Mononuclear cell (primary cell): Measurements from ENCODE around the gene STARD7. TPM values are rescaled to one million over a fixed set of nuclear protein-coding genes. Genes with fewer than 3 reads are reported as not detected.
"Not testable (repeated sequence)": the region's sequence is repeated elsewhere in the genome, so short reads cannot be mapped to it uniquely, and the experiment has no call there.

Experiments
- H3K27me3 ChIP-seq: 2 replicates; pipeline ENCODE4 v1.6.0; 2011; ENCODE audit warnings: low read length, control low read depth; ENCODE audit not compliant: insufficient read depth
- H3K4me1 ChIP-seq: 2 replicates; pipeline ENCODE4 v1.5.1; 2011; ENCODE audit warnings: mild to moderate bottlenecking, low read length, control low read depth; ENCODE audit not compliant: insufficient read depth
- H3K4me3 ChIP-seq: 2 replicates; pipeline ENCODE4 v1.5.1; 2011; ENCODE audit warnings: mild to moderate bottlenecking, low read length, moderate library complexity
- H3K9me3 ChIP-seq: 2 replicates; pipeline ENCODE4 v1.5.1; 2011; ENCODE audit warnings: low read depth, mild to moderate bottlenecking, control low read depth, low read length
- total RNA-seq: library from RNA; depleted of rRNA; stranded (reverse); fragments of >200 nt; gene quantifications from one replicate; pipeline ENCODE4 v1.2.3, GENCODE V29; 2012

STARD7 gene
- 96.8 TPM for total RNA-seq

- Histone ChIP-seq H3K9me3 (no peaks in the 10 kb centered on the region), H3K4me1 (peaks cover 56% of the 10 kb centered on the region), H3K4me3 (peak within 1 kb of the TSS; percentile 90), H3K27me3 (no peaks in the 10 kb centered on the region)
Measured at GRCh38 chr2:96208143-96209010, at the start of gene STARD7. TSS of gene STARD7 (minus strand) at chr2:96208827. CDS start at chr2:96208434, 393 bp downstream.

GRCh38 chr2:96257744-96258143 lies 49.1 kb upstream of the STARD7 start:
- H3K4me3 ChIP-seq, H3K27me3 ChIP-seq, H3K9me3 ChIP-seq: not testable (repeated sequence)
- H3K4me1 ChIP-seq: peaks cover 87% of the 10 kb centered on the region

- H3K4me3 ChIP-seq: no peak overlapping the region
- H3K27me3 ChIP-seq: no peaks in the 10 kb centered on the region
- H3K9me3 ChIP-seq: no peaks in the 10 kb centered on the region
- peaks cover 76% of the 10 kb centered on the region for H3K4me1 ChIP-seq
Measured at GRCh38 chr2:96256611-96257113, 48.0 kb upstream of the STARD7 start.

- no peaks in the 10 kb centered on the region for H3K27me3 ChIP-seq
- no peaks in the 10 kb centered on the region for H3K9me3 ChIP-seq
- peaks cover 61% of the 10 kb centered on the region for H3K4me1 ChIP-seq
- H3K4me3 ChIP-seq: no peak overlapping the region
Measured at GRCh38 chr2:96254571-96254970, 45.9 kb upstream of the STARD7 start.

- Histone ChIP-seq H3K9me3 (no peaks in the 10 kb centered on the region), H3K4me1 (peaks cover 46% of the 10 kb centered on the region), H3K4me3 (no peak overlapping the region), H3K27me3 (no peaks in the 10 kb centered on the region)
Measured at GRCh38 chr2:96253006-96253405, 44.4 kb upstream of the STARD7 start.

- no peaks in the 10 kb centered on the region for H3K27me3 ChIP-seq
- no peaks in the 10 kb centered on the region for H3K9me3 ChIP-seq
- H3K4me3 ChIP-seq: no peak overlapping the region
- peaks cover 46% of the 10 kb centered on the region for H3K4me1 ChIP-seq
Measured at GRCh38 chr2:96252526-96252925, 43.9 kb upstream of the STARD7 start.

GRCh38 chr2:96251721-96252292 lies 43.2 kb upstream of the STARD7 start:
- Histone ChIP-seq H3K4me3 (no peak overlapping the region), H3K4me1 (peaks cover 46% of the 10 kb centered on the region)

GRCh38 chr2:96250188-96250587 lies 41.6 kb upstream of the STARD7 start:
- H3K4me3 ChIP-seq: no peak overlapping the region
- no peaks in the 10 kb centered on the region for H3K27me3 ChIP-seq
- H3K4me1 ChIP-seq: peaks cover 46% of the 10 kb centered on the region
- H3K9me3 ChIP-seq: no peaks in the 10 kb centered on the region

More at GRCh38 chr2:96251721-96252292, 43.2 kb upstream of the STARD7 start:
- no peaks in the 10 kb centered on the region for H3K9me3 ChIP-seq
- H3K27me3 ChIP-seq: no peaks in the 10 kb centered on the region

GRCh38 chr2:96249654-96250053 lies 41.0 kb upstream of the STARD7 start:
- Histone ChIP-seq H3K9me3 (no peaks in the 10 kb centered on the region), H3K4me1 (peaks cover 46% of the 10 kb centered on the region), H3K4me3 (no peak overlapping the region), H3K27me3 (no peaks in the 10 kb centered on the region)

GRCh38 chr2:96248624-96249023 lies 40.0 kb upstream of the STARD7 start:
- Histone ChIP-seq H3K27me3 (no peaks in the 10 kb centered on the region), H3K4me1 (peaks cover 49% of the 10 kb centered on the region), H3K4me3 (no peak overlapping the region), H3K9me3 (no peaks in the 10 kb centered on the region)

GRCh38 chr2:96247896-96248295 lies 39.3 kb upstream of the STARD7 start:
- peaks cover 57% of the 10 kb centered on the region for H3K4me1 ChIP-seq
- H3K9me3 ChIP-seq: no peaks in the 10 kb centered on the region
- no peaks in the 10 kb centered on the region for H3K27me3 ChIP-seq
- H3K4me3 ChIP-seq: no peak overlapping the region

- no peaks in the 10 kb centered on the region for H3K27me3 ChIP-seq
- H3K9me3 ChIP-seq: no peaks in the 10 kb centered on the region
- H3K4me1 ChIP-seq: peaks cover 66% of the 10 kb centered on the region
- H3K4me3 ChIP-seq: no peak overlapping the region
Measured at GRCh38 chr2:96247009-96247408, 38.4 kb upstream of the STARD7 start.

GRCh38 chr2:96245609-96246390 lies 37.2 kb upstream of the STARD7 start:
- Histone ChIP-seq H3K27me3 (no peaks in the 10 kb centered on the region), H3K4me1 (peaks cover 75% of the 10 kb centered on the region), H3K4me3 (no peak overlapping the region), H3K9me3 (no peaks in the 10 kb centered on the region)

GRCh38 chr2:96243843-96244242 lies 35.2 kb upstream of the STARD7 start:
- H3K4me1 ChIP-seq: peaks cover 79% of the 10 kb centered on the region
- H3K4me3 ChIP-seq: no peak overlapping the region
- H3K9me3 ChIP-seq: no peaks in the 10 kb centered on the region
- H3K27me3 ChIP-seq: no peaks in the 10 kb centered on the region
